H9 (cell line): ENCODE results near the gene NT5DC3. TPM values are rescaled to one million over a fixed set of nuclear protein-coding genes. Genes with fewer than 3 reads are reported as not detected.

Source experiments
- DNase-seq: peaks from one replicate; pipeline ENCODE4 v3.0.0-alpha.2; 2017
- H2AFZ ChIP-seq: one replicate; pipeline ENCODE4 v1.6.1; 2013; ENCODE audit warnings: mild to moderate bottlenecking, low read length, control low read depth, moderate library complexity
- H2AK5ac ChIP-seq: 2 replicates; pipeline ENCODE4 v1.6.1; 2013; ENCODE audit warnings: low read length, control low read depth, mixed read lengths; ENCODE audit not compliant: insufficient read length
- H2BK120ac ChIP-seq: one replicate; pipeline ENCODE4 v1.6.1; 2013; ENCODE audit warnings: low read depth, mild to moderate bottlenecking, low read length, control low read depth, inconsistent platforms; ENCODE audit not compliant: poor library complexity, severe bottlenecking
- H2BK12ac ChIP-seq: 2 replicates; pipeline ENCODE4 v1.6.1; 2013; ENCODE audit warnings: low read length, control low read depth, mixed read lengths, low read depth; ENCODE audit not compliant: insufficient read length
- H2BK15ac ChIP-seq: 2 replicates; pipeline ENCODE4 v1.6.1; 2013; ENCODE audit warnings: low read depth, low read length, control low read depth
- H2BK20ac ChIP-seq: one replicate; pipeline ENCODE4 v1.6.1; 2013; ENCODE audit warnings: low read depth, mild to moderate bottlenecking, low read length, control low read depth, inconsistent platforms; ENCODE audit not compliant: poor library complexity, severe bottlenecking
- H2BK5ac ChIP-seq: 2 replicates; pipeline ENCODE4 v1.6.1; 2013; ENCODE audit warnings: low read length, control low read depth, mixed read lengths; ENCODE audit not compliant: insufficient read length
- H3K14ac ChIP-seq: 2 replicates; pipeline ENCODE4 v1.6.1; 2013; ENCODE audit warnings: low read length, control low read depth; ENCODE audit not compliant: insufficient read depth
- H3K18ac ChIP-seq: 2 replicates; pipeline ENCODE4 v1.6.1; 2013; ENCODE audit warnings: low read depth, mild to moderate bottlenecking, mixed read lengths, low read length, control low read depth; ENCODE audit not compliant: insufficient read length
- H3K23ac ChIP-seq: 2 replicates; pipeline ENCODE4 v1.6.1; 2013; ENCODE audit warnings: low read length, control low read depth, mixed read lengths, low read depth; ENCODE audit not compliant: insufficient read length
- H3K23me2 ChIP-seq: 2 replicates; pipeline ENCODE4 v1.6.1; 2013; ENCODE audit warnings: low read depth, mild to moderate bottlenecking, mixed read lengths, low read length, control low read depth; ENCODE audit not compliant: insufficient read length, poor library complexity, severe bottlenecking
- H3K27ac ChIP-seq: 2 replicates; pipeline ENCODE4 v1.5.1; 2013; ENCODE audit warnings: low read length, control low read depth, mixed read lengths, low read depth; ENCODE audit not compliant: insufficient read length
- H3K27me3 ChIP-seq: 2 replicates; pipeline ENCODE4 v1.6.1; 2013; ENCODE audit warnings: low read length, control low read depth, inconsistent platforms; ENCODE audit not compliant: insufficient read depth
- H3K4ac ChIP-seq: 2 replicates; pipeline ENCODE4 v1.6.1; 2013; ENCODE audit warnings: low read depth, mild to moderate bottlenecking, control low read depth, inconsistent platforms, low read length, moderate library complexity
- H3K4me1 ChIP-seq: 2 replicates; pipeline ENCODE4 v1.6.1; 2013; ENCODE audit warnings: low read length, control low read depth, inconsistent platforms; ENCODE audit not compliant: insufficient read depth
- H3K4me2 ChIP-seq: 2 replicates; pipeline ENCODE4 v1.6.1; 2013; ENCODE audit warnings: low read length, control low read depth, mixed read lengths; ENCODE audit not compliant: insufficient read length, insufficient read depth
- H3K56ac ChIP-seq: 2 replicates; pipeline ENCODE4 v1.6.1; 2013; ENCODE audit warnings: low read depth, mild to moderate bottlenecking, mixed read lengths, low read length, control low read depth; ENCODE audit not compliant: insufficient read length
- H3K79me1 ChIP-seq: 2 replicates; pipeline ENCODE4 v1.6.1; 2013; ENCODE audit warnings: low read depth, mild to moderate bottlenecking, moderate library complexity, low read length, control low read depth, inconsistent platforms; ENCODE audit not compliant: insufficient read depth, poor library complexity, severe bottlenecking
- H3K79me2 ChIP-seq: 2 replicates; pipeline ENCODE4 v1.6.1; 2013; ENCODE audit warnings: low read length, control low read depth, inconsistent platforms; ENCODE audit not compliant: insufficient read depth
- H3K9ac ChIP-seq: 2 replicates; pipeline ENCODE4 v1.6.1; 2013; ENCODE audit warnings: low read length, control low read depth, mixed read lengths; ENCODE audit not compliant: insufficient read length; ENCODE audit errors: extremely low read depth
- H3K9me3 ChIP-seq: one replicate; pipeline ENCODE4 v1.6.1; 2013; ENCODE audit warnings: low read depth, low read length, inconsistent platforms; ENCODE audit not compliant: control insufficient read depth
- H3T11ph ChIP-seq: one replicate; pipeline ENCODE4 v1.6.1; 2013; ENCODE audit warnings: mild to moderate bottlenecking, low read length, control low read depth, inconsistent platforms
- H4K20me1 ChIP-seq: one replicate; pipeline ENCODE4 v1.6.1; 2013; ENCODE audit not compliant: control insufficient read depth, insufficient read length, insufficient read depth
- H4K5ac ChIP-seq: 2 replicates; pipeline ENCODE4 v1.6.1; 2013; ENCODE audit warnings: low read depth, mild to moderate bottlenecking, mixed read lengths, low read length, control low read depth; ENCODE audit not compliant: insufficient read length
- H4K8ac ChIP-seq: replicated peaks from 2 replicates; pipeline ENCODE4 v1.6.1; 2013; ENCODE audit warnings: low read length, control low read depth, mixed read lengths, low read depth; ENCODE audit not compliant: insufficient read length
- H4K91ac ChIP-seq: 2 replicates; pipeline ENCODE4 v1.6.1; 2013; ENCODE audit warnings: low read depth, mild to moderate bottlenecking, moderate library complexity, mixed read lengths, low read length, control low read depth; ENCODE audit not compliant: insufficient read length
- H3K27ac Mint-ChIP-seq, 3 experiments: 2 replicates in 2 of 3; 3 replicates in 1 of 3; pipeline ENCODE4 v1.8.0; 2020 to 2021; ENCODE audit warnings: mixed read lengths in 3 of 3, mild to moderate bottlenecking in 1 of 3, moderate library complexity in 1 of 3
- H3K27me3 Mint-ChIP-seq: 2 replicates; pipeline ENCODE4 v1.8.0; 2021; ENCODE audit warnings: low read depth, mild to moderate bottlenecking, moderate library complexity, mixed read lengths
- H3K36me3 Mint-ChIP-seq, 3 experiments: 2 replicates in 2 of 3; 3 replicates in 1 of 3; pipeline ENCODE4 v1.8.0; 2020 to 2021; ENCODE audit warnings: low read depth in 3 of 3, mixed read lengths in 3 of 3; ENCODE audit not compliant: insufficient read depth in 1 of 3
- H3K4me1 Mint-ChIP-seq, 2 experiments: 2 replicates each; pipeline ENCODE4 v1.8.0; 2020; ENCODE audit warnings: mixed read lengths in 2 of 2
- H3K4me3 Mint-ChIP-seq, 2 experiments: 2 replicates in 1 of 2; 3 replicates in 1 of 2; pipeline ENCODE4 v1.8.0; 2020 to 2021; ENCODE audit warnings: mild to moderate bottlenecking in 2 of 2, mixed read lengths in 2 of 2, moderate library complexity in 1 of 2
- H3K9me3 Mint-ChIP-seq, 2 experiments: 2 replicates in 1 of 2; 3 replicates in 1 of 2; pipeline ENCODE4 v1.8.0; 2020; ENCODE audit warnings: mild to moderate bottlenecking in 2 of 2, mixed read lengths in 2 of 2, moderate library complexity in 1 of 2
- CTCF ChIP-seq: fragments of 200-600 bp; sonication (generic); conservative IDR thresholded peaks from 3 replicates; pipeline ENCODE4 v1.8.0; 2021; ENCODE audit warnings: antibody characterized with exemption, mild to moderate bottlenecking
- WGBS: extraction: QIAGEN DNeasy Blood & Tissue Kit; methylation state at CpG from one replicate; pipeline ENCODE4 v1.1.7; 2013; ENCODE audit warnings: missing lambda C conversion rate, low lambda C conversion rate, mixed read lengths; ENCODE audit not compliant: insufficient read length; ENCODE audit errors: extremely low coverage; 5-methylcytosine and 5-hydroxymethylcytosine counted together
- total RNA-seq: library from RNA; stranded (reverse); gene quantifications from 2 replicates; pipeline ENCODE4 v1.2.1, GENCODE V29; 2021

NT5DC3 gene
- total RNA-seq, 1 experiment from 2014 or later: 13.6 TPM

DNA sequence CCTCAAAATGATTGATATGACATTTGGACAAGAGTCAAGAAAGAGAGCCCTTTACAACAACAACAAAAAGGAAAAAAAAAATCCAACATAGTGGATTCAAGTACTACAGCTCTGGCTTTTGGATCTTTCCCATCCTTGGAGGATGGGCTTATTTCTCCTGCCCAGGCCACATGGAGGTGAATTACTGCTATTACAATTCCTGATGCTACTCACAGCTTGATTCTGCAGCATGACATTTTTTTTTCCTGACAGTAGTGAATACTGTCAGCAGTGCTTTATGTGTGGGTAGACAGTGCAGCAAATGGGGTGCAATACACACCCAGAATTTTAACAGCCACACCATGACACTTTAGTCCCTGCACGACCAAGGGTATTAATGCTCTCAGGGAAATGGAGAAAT, 46.7 kb upstream of the NT5DC3 start:
- no peaks in the 10 kb centered on the region for H3K9me3 Mint-ChIP-seq
- no peak for DNase-seq

More for the DNA sequence above, 46.7 kb upstream of the NT5DC3 start:
- H3K9me3 ChIP-seq: no peaks in the 10 kb centered on the region
- Mint-ChIP-seq H3K4me3 (no peak overlapping the region), H3K27me3 (no peaks in the 10 kb centered on the region; the same call in none of the 2 replicates), H3K36me3 (no peaks in the 10 kb centered on the region), H3K4me1 (0 out of 4 replicates have a peak, but pooled peaks cover 0 to 2% of the 10 kb centered on the region in 2 experiments), H3K27ac (no peak overlapping the region)
- no peaks in the 10 kb centered on the region for H3K79me1 ChIP-seq
- H3K79me2 ChIP-seq: no peaks in the 10 kb centered on the region
- no peak overlapping the region for H3K9ac ChIP-seq
- no CpG with 5 or more reads among the region's 1 CpG for WGBS
- H3T11ph ChIP-seq: no peak overlapping the region
- H3K4ac ChIP-seq: no peak overlapping the region
- no peaks in the 10 kb centered on the region for H3K4me1 ChIP-seq
- H3K23me2 ChIP-seq: no peaks in the 10 kb centered on the region
- no peak overlapping the region for H2AFZ ChIP-seq
- no peak overlapping the region for H4K8ac ChIP-seq
- H3K4me2 ChIP-seq: no peak overlapping the region
- H3K56ac ChIP-seq: no peak overlapping the region
- H2BK15ac ChIP-seq: no peak overlapping the region
- H3K27ac ChIP-seq: no peak overlapping the region
- no peak overlapping the region for H4K5ac ChIP-seq
- H2BK120ac ChIP-seq: no peak overlapping the region
- no peak overlapping the region for H3K18ac ChIP-seq
- H2BK12ac ChIP-seq: no peak overlapping the region
- H2AK5ac ChIP-seq: no peak overlapping the region
- H4K20me1 ChIP-seq: no peaks in the 10 kb centered on the region
- H3K27me3 ChIP-seq: no peaks in the 10 kb centered on the region
- no peak overlapping the region for H2BK20ac ChIP-seq
- H2BK5ac ChIP-seq: no peak overlapping the region
- no peak overlapping the region for H3K23ac ChIP-seq
- TF ChIP-seq CTCF: no peak
- no peak overlapping the region for H4K91ac ChIP-seq
- H3K14ac ChIP-seq: no peak overlapping the region
